ENCODE measurements around the gene CCDC186. TPM values are rescaled to one million over a fixed set of nuclear protein-coding genes. Genes with fewer than 3 reads are reported as not detected.

The CCDC186 gene
- polyA plus RNA-seq, 1 of the 3 experiments (the other 2 are of a cell fraction) = 1.3 TPM

DNA sequence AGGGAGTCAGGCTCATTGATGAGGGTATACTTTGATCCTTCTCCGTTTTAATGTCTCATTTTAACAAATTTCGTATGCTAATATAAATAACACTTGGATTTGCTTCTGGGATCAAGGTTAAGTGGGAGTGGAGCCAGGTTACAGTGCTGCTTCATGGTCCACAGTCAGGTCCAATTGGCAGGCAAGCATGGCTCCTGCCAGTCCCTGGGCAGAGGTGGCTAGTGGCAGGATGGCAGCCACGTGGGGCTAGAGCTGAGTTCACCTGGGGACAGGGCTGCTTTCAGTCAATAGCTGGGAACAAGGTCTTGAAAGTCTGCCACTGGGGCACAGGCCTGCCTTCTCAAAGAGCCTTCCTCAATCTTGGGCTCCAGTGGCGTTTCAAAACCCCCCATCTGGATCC, 49.1 kb upstream of the CCDC186 start (continued):
- TF ChIP-seq POLR2AphosphoS5 (IDR thresholded peaks at IDR 0.05; ENCODE audit: low read depth, low read length) (no peak), NFIC (IDR thresholded peaks at IDR 0.05; ENCODE audit: borderline replicate concordance) (no peak), FOSL2 (IDR thresholded peaks at IDR 0.05; ENCODE audit: borderline replicate concordance, low read depth) (no peak), RCOR1 (IDR thresholded peaks at IDR 0.05; ENCODE audit: low read length) (no peak), MXI1 (IDR thresholded peaks at IDR 0.05; ENCODE audit: low read depth, low read length) (no peak)

DNA sequence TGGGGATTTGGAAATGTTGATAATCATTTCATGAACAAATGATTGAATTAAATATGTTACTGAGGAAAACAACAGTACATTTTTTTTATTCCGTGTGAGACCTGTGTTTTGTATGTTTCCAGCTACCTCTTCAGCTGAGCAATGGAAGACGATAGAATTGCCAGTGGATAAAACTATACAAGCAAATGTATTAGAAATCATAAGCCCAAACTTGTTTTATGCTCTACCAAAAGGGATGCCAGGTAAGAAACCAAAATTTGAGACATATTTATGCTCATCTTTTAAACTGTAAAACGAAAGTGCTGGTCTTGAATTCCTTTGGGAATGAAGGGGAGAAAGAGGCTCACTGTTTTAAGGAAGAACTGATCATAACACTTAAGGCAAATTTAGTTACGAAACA, 47.2 kb upstream of the CCDC186 start:
- CTCF ChIA-PET = interaction anchor here (1.8 kb wide), 1 partner anchor 22 kb away, joined by 4 read pairs; no protein-coding TSS in a partner anchor
- Histone ChIP-seq H3K9me3 (no peaks in the 10 kb centered on the region), H3K36me3 (replicated peaks in 1 of 2; ENCODE audit: control insufficient read depth in 1 of 2, insufficient read depth in 2 of 2, low read length in 1 of 2) (no peaks in the 10 kb centered on the region), H3K27ac (ENCODE audit: low read depth in 2 of 2, low read length in 1 of 2) (no peak overlapping the region), H4K20me1 (ENCODE audit: insufficient read depth) (no peaks in the 10 kb centered on the region), H3K9me2 (no peaks in the 10 kb centered on the region), H3K4me1 (ENCODE audit: control insufficient read depth in 1 of 2, insufficient read depth in 2 of 2, low read depth in 1 of 2, low read length in 1 of 2) (no peaks in the 10 kb centered on the region), H3K4me2 (no peak overlapping the region), H3K79me2 (ENCODE audit: insufficient read depth) (no peaks in the 10 kb centered on the region), H3K4me3 (ENCODE audit: low read depth in 2 of 2, low read length in 1 of 2) (no peak overlapping the region), H3K27me3 (ENCODE audit: insufficient read depth) (peaks cover 6% of the 10 kb centered on the region; the same call in 1 of the 2 replicates), H3F3A (replicated peaks; ENCODE audit: insufficient read depth) (no peaks in the 10 kb centered on the region), H3K9ac (no peak overlapping the region), H2AFZ (ENCODE audit: low read depth) (no peak overlapping the region)
- no peak for DNase-seq
- POLR2A ChIA-PET = no interaction called here
- WGBS (ENCODE audit: low lambda C conversion rate) = 41% methylated on average over 4 of the region's 4 CpGs
- TF ChIP-seq, protein P1, sequence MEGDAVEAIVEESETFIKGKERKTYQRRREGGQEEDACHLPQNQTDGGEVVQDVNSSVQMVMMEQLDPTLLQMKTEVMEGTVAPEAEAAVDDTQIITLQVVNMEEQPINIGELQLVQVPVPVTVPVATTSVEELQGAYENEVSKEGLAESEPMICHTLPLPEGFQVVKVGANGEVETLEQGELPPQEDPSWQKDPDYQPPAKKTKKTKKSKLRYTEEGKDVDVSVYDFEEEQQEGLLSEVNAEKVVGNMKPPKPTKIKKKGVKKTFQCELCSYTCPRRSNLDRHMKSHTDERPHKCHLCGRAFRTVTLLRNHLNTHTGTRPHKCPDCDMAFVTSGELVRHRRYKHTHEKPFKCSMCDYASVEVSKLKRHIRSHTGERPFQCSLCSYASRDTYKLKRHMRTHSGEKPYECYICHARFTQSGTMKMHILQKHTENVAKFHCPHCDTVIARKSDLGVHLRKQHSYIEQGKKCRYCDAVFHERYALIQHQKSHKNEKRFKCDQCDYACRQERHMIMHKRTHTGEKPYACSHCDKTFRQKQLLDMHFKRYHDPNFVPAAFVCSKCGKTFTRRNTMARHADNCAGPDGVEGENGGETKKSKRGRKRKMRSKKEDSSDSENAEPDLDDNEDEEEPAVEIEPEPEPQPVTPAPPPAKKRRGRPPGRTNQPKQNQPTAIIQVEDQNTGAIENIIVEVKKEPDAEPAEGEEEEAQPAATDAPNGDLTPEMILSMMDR (IDR thresholded peaks at IDR 0.05) = no peak
- TF ChIP-seq EZH2phosphoT487 (IDR thresholded peaks at IDR 0.05; ENCODE audit: borderline replicate concordance, low read depth) = no peak
- no peak for TF ChIP-seq RCOR1 (IDR thresholded peaks at IDR 0.05; ENCODE audit: low read length)
- TF ChIP-seq, protein P2, sequence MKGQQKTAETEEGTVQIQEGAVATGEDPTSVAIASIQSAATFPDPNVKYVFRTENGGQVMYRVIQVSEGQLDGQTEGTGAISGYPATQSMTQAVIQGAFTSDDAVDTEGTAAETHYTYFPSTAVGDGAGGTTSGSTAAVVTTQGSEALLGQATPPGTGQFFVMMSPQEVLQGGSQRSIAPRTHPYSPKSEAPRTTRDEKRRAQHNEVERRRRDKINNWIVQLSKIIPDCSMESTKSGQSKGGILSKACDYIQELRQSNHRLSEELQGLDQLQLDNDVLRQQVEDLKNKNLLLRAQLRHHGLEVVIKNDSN (IDR thresholded peaks at IDR 0.05; ENCODE audit: borderline replicate concordance, low read depth) = no peak
- TF ChIP-seq, protein P3, sequence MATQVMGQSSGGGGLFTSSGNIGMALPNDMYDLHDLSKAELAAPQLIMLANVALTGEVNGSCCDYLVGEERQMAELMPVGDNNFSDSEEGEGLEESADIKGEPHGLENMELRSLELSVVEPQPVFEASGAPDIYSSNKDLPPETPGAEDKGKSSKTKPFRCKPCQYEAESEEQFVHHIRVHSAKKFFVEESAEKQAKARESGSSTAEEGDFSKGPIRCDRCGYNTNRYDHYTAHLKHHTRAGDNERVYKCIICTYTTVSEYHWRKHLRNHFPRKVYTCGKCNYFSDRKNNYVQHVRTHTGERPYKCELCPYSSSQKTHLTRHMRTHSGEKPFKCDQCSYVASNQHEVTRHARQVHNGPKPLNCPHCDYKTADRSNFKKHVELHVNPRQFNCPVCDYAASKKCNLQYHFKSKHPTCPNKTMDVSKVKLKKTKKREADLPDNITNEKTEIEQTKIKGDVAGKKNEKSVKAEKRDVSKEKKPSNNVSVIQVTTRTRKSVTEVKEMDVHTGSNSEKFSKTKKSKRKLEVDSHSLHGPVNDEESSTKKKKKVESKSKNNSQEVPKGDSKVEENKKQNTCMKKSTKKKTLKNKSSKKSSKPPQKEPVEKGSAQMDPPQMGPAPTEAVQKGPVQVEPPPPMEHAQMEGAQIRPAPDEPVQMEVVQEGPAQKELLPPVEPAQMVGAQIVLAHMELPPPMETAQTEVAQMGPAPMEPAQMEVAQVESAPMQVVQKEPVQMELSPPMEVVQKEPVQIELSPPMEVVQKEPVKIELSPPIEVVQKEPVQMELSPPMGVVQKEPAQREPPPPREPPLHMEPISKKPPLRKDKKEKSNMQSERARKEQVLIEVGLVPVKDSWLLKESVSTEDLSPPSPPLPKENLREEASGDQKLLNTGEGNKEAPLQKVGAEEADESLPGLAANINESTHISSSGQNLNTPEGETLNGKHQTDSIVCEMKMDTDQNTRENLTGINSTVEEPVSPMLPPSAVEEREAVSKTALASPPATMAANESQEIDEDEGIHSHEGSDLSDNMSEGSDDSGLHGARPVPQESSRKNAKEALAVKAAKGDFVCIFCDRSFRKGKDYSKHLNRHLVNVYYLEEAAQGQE (IDR thresholded peaks at IDR 0.05; ENCODE audit: low read depth, low read length) = no peak
